ENCODE results near the gene SLC6A4. TPM values are rescaled to one million over a fixed set of nuclear protein-coding genes. Genes with fewer than 3 reads are reported as not detected.

SLC6A4 gene
- total RNA-seq, 1 experiment from 2014 or later, result 0.30 TPM

- TF ChIP-seq SP1 (IDR thresholded peaks at IDR 0.05; ENCODE audit: low read depth) (no peak), REST (IDR thresholded peaks at IDR 0.05; ENCODE audit: low read depth) (no peak), SIN3A (IDR thresholded peaks at IDR 0.05; ENCODE audit: low read depth) (no peak), POLR2AphosphoS5 (IDR thresholded peaks at IDR 0.05; ENCODE audit: low read depth, low read length) (no peak), FOSL1 (IDR thresholded peaks at IDR 0.05; ENCODE audit: low read depth) (no peak), RAD21 (IDR thresholded peaks at IDR 0.05; ENCODE audit: low read depth) (no peak), CEBPB (IDR thresholded peaks at IDR 0.05; ENCODE audit: low read depth) (no peak), CTCF (IDR thresholded peaks at IDR 0.05 in 2 of 3, conservative IDR thresholded peaks at IDR 0.05 in 1 of 3; ENCODE audit: borderline replicate concordance in 1 of 3, insufficient read depth in 1 of 3, low read depth in 2 of 3, low read length in 2 of 3) (no peak), SRF (IDR thresholded peaks at IDR 0.05; ENCODE audit: low read depth) (no peak), ZFX (IDR thresholded peaks at IDR 0.05) (no peak), CBX3 (IDR thresholded peaks at IDR 0.05; ENCODE audit: low read depth) (no peak), ATF3 (IDR thresholded peaks at IDR 0.05) (no peak), EZH2phosphoT487 (IDR thresholded peaks at IDR 0.05; ENCODE audit: borderline replicate concordance) (no peak), ZNF274 (IDR thresholded peaks at IDR 0.05; ENCODE audit: low read depth, low read length) (no peak), EZH2 (IDR thresholded peaks at IDR 0.05) (no peak), TCF7L2 (IDR thresholded peaks at IDR 0.05; ENCODE audit: borderline replicate concordance, extremely low read depth, insufficient read depth, insufficient read length) (no peak), JUND (IDR thresholded peaks at IDR 0.05) (no peak)
- ChIA-PET POLR2A (no interaction called here), RAD21 (ENCODE audit: low non-redundant PET in 1 of 2, low total read pairs in 2 of 2, uncharacterized antibody in 2 of 2, unreplicated experiment in 2 of 2) (no interaction called here), CTCF (no interaction called here)
- Histone ChIP-seq H3K4me2 (ENCODE audit: low read length) (no peak overlapping the region), H3K9me2 (ENCODE audit: insufficient read depth) (no peaks in the 10 kb centered on the region), H3K36me3 (ENCODE audit: control insufficient read depth in 1 of 2, insufficient read depth in 2 of 2, low read length in 2 of 2) (peaks cover 20 to 39% of the 10 kb centered on the region in 2 experiments; a peak in 3 of 4 replicates), H3K9ac (ENCODE audit: low read length) (no peak overlapping the region), H3K4me3 (replicated peaks in 1 of 2; ENCODE audit: low read depth in 1 of 2, low read length in 2 of 2) (no peak overlapping the region), H3K27me3 (ENCODE audit: insufficient read depth, low read length) (no peaks in the 10 kb centered on the region), H4K20me1 (ENCODE audit: insufficient read depth) (no peaks in the 10 kb centered on the region), H3K4me1 (ENCODE audit: control insufficient read depth in 1 of 2, insufficient read depth in 2 of 2, low read length in 2 of 2) (no peaks in the 10 kb centered on the region), H3K27ac (ENCODE audit: low read depth, low read length) (no peak overlapping the region), H3K79me2 (ENCODE audit: insufficient read depth, low read length) (no peaks in the 10 kb centered on the region; the same call in 1 of the 2 replicates), H3K9me3 (ENCODE audit: control insufficient read depth in 1 of 2, insufficient read depth in 1 of 2, low read depth in 1 of 2, low read length in 2 of 2) (no peaks in the 10 kb centered on the region), H2AFZ (ENCODE audit: low read depth, low read length, poor library complexity, severe bottlenecking) (no peak overlapping the region)
- no TSS peak for BruUV-seq (replicated peaks)
- intact Hi-C loops (cut with micrococcal nuclease), result no loop called here
- DNase-seq (ENCODE audit: low read depth, low spot score) (no peak), ATAC-seq (no peak)
Measured at GRCh38 chr17:30263552-30264333, 28.2 kb upstream of the SLC6A4 start.
